A549 (cell line): Measurements from ENCODE around the gene ALOX15B.

ENCODE experiments used
- MYC ChIP-seq: IDR thresholded peaks from 2 replicates; pipeline ENCODE4 v1.6.1; 2012; ENCODE audit warnings: mild to moderate bottlenecking, inconsistent platforms, low read length, improper control_type of control experiment, borderline replicate concordance
- POLR2A ChIP-seq: IDR thresholded peaks from 2 replicates; pipeline ENCODE4 v1.6.1; 2012; ENCODE audit warnings: mild to moderate bottlenecking, low read length
- RCOR1 ChIP-seq: fragments of 150-350 bp; IDR thresholded peaks from 2 replicates; pipeline ENCODE4 v1.6.1; 2014; ENCODE audit warnings: antibody characterized with exemption, low read length, low read depth

- TF ChIP-seq MYC, result no peak
- no peak for TF ChIP-seq RCOR1
- no peak for TF ChIP-seq POLR2A
These were observed 9.4 kb downstream of the ALOX15B start for GRCh38 chr17:8048236-8048635.
